ENCODE data around the gene ARSA.

The ARSA gene

GRCh38 chr22:50600538-50600937 lies 27.4 kb downstream of the ARSA start, which contains the start of gene MAPK8IP2:
Gene MAPK8IP2 (plus strand): TSS chr22:50600793. CDS start chr22:50600819, 26 bp downstream.
- Histone ChIP-seq H3K27ac (no peak within 1 kb of the TSS), H3K9me3 (no peaks in the 10 kb centered on the region), H3K4me3 (peak within 1 kb of the TSS; percentile 25 to 47), H3K36me3 (peaks cover 0 to 6% (median 0%) of the 10 kb centered on the region in 3 donors), H3K27me3 (peaks cover 5 to 70% of the 10 kb centered on the region in 2 donors), H3K4me1 (peaks cover 0 to 18% (median 10%) of the 10 kb centered on the region in 4 donors)
- intact Hi-C loops (cut with DNase I; ENCODE audit: low total_unique reads): no loop called here
- peak in 1 of 2 donors; percentile 10 for DNase-seq
- TF ChIP-seq CTCF (IDR thresholded peaks at IDR 0.05): no peak

GRCh38 chr22:50599816-50600455 lies 28.0 kb downstream of the ARSA start:
- Histone ChIP-seq H3K27me3 (peaks cover 5 to 64% of the 10 kb centered on the region in 2 donors), H3K4me3 (peak overlapping the region; percentile 25 to 47), H3K27ac (no peak overlapping the region), H3K36me3 (peaks cover 0 to 9% (median 5%) of the 10 kb centered on the region in 3 donors), H3K9me3 (no peaks in the 10 kb centered on the region), H3K4me1 (peaks cover 0 to 18% (median 10%) of the 10 kb centered on the region in 4 donors)
- peak in 1 of 2 donors; percentile 27 for DNase-seq
- TF ChIP-seq CTCF (IDR thresholded peaks at IDR 0.05): no peak
- intact Hi-C loops (cut with DNase I; ENCODE audit: low total_unique reads): no loop called here

- intact Hi-C loops (cut with DNase I; ENCODE audit: low total_unique reads): no loop called here
- no peak overlapping the region for H3K4me3 ChIP-seq
- peaks cover 0 to 9% (median 5%) of the 10 kb centered on the region in 3 donors for H3K36me3 ChIP-seq
- peak in 1 of 2 donors; percentile 3 for DNase-seq
- H3K27ac ChIP-seq: no peak overlapping the region
- H3K4me1 ChIP-seq: peaks cover 0 to 18% (median 10%) of the 10 kb centered on the region in 4 donors
- no peak for TF ChIP-seq CTCF (IDR thresholded peaks at IDR 0.05)
- H3K27me3 ChIP-seq: peaks cover 5 to 36% of the 10 kb centered on the region in 2 donors
- H3K9me3 ChIP-seq: no peaks in the 10 kb centered on the region
Measured at GRCh38 chr22:50597097-50597496, 30.9 kb downstream of the ARSA start.

- peaks cover 0 to 6% (median 1%) of the 10 kb centered on the region in 4 donors for H3K4me1 ChIP-seq
- H3K36me3 ChIP-seq: peaks cover 0 to 9% (median 5%) of the 10 kb centered on the region in 3 donors
- no peak overlapping the region for H3K4me3 ChIP-seq
- H3K27me3 ChIP-seq: peaks cover 0 to 22% of the 10 kb centered on the region in 2 donors
- no peak overlapping the region for H3K27ac ChIP-seq
- intact Hi-C loops (cut with DNase I; ENCODE audit: low total_unique reads): no loop called here
- no peak for DNase-seq
- no peaks in the 10 kb centered on the region for H3K9me3 ChIP-seq
- TF ChIP-seq CTCF (IDR thresholded peaks at IDR 0.05): no peak
Measured at GRCh38 chr22:50595189-50595588, 32.8 kb downstream of the ARSA start.

- no peak overlapping the region for H3K27ac ChIP-seq
- TF ChIP-seq CTCF (IDR thresholded peaks at IDR 0.05): no peak
- H3K27me3 ChIP-seq: no peaks in the 10 kb centered on the region
- intact Hi-C loops (cut with DNase I; ENCODE audit: low total_unique reads): no loop called here
- no peak overlapping the region for H3K4me3 ChIP-seq
- DNase-seq: no peak
- H3K4me1 ChIP-seq: peaks cover 0 to 9% (median 7%) of the 10 kb centered on the region in 4 donors
- H3K9me3 ChIP-seq: no peaks in the 10 kb centered on the region
- no peaks in the 10 kb centered on the region for H3K36me3 ChIP-seq
Measured at GRCh38 chr22:50587407-50587806, 40.5 kb downstream of the ARSA start.

Measured in tibial artery (tissue), 4 donors.